Skeletal muscle tissue (tissue), 4 donors: ENCODE data around the gene GOLPH3. TPM values are rescaled to one million over a fixed set of nuclear protein-coding genes. Genes with fewer than 3 reads are reported as not detected.

ENCODE experiments used
- H3K27ac ChIP-seq: one replicate; pipeline ENCODE4 v1.7.0; 2013; ENCODE audit warnings: mild to moderate bottlenecking, low read depth, low read length, inconsistent platforms
- H3K27me3 ChIP-seq, 3 donors: one replicate each; pipeline ENCODE4 v1.7.0; 2013; ENCODE audit warnings: low read length in 3 of 3; ENCODE audit not compliant: control insufficient read depth in 3 of 3, insufficient read depth in 3 of 3
- H3K36me3 ChIP-seq, 3 donors: one replicate each; pipeline ENCODE4 v1.7.0; 2013; ENCODE audit warnings: low read length in 3 of 3; ENCODE audit not compliant: control insufficient read depth in 3 of 3, insufficient read depth in 3 of 3
- H3K4me1 ChIP-seq, 3 donors: one replicate each; pipeline ENCODE4 v1.7.0; 2013; ENCODE audit warnings: low read length in 3 of 3, mild to moderate bottlenecking in 3 of 3; ENCODE audit not compliant: control insufficient read depth in 3 of 3, insufficient read depth in 3 of 3
- H3K4me3 ChIP-seq, 3 donors: one replicate each; pipeline ENCODE4 v1.7.0; 2013; ENCODE audit warnings: low read length in 3 of 3
- H3K9ac ChIP-seq, 3 donors: one replicate each; pipeline ENCODE4 v1.7.0; 2013; ENCODE audit warnings: low read length in 3 of 3, mild to moderate bottlenecking in 3 of 3, moderate library complexity in 2 of 3, low read depth in 1 of 3
- H3K9me3 ChIP-seq, 3 donors: one replicate each; pipeline ENCODE4 v1.7.0; 2013; ENCODE audit warnings: low read length in 3 of 3; ENCODE audit not compliant: control insufficient read depth in 3 of 3
- total RNA-seq: library from RNA; depleted of rRNA; stranded (reverse); fragments of >200 nt; gene quantifications from one replicate; pipeline ENCODE4 v1.2.3, GENCODE V29; 2014
- donor health status: Osteomylitis.

GOLPH3 gene
- total RNA-seq, 1 donor from 2014 or later, result 50.6 TPM

DNA sequence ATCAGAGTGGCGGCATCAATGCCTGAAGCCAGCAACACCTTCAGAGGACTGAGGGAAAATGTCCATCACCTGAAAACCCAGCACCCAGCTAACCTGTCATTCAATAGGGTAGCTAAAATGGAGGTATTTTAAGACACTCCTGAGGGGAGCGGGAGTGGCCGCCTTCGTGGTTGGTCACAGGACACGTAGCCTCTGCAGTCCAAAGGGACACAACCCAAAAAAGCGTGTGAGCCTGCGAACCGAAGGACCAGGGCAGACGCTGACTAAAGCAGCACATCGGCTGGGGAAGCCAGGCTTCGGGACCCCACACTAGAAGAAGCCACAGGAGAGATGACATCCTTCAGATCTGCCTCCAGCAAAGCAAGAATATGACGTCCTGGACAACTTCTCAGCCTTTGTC, 70.6 kb downstream of the GOLPH3 start:
- H3K4me3 ChIP-seq, result no peak overlapping the region
- H3K4me1 ChIP-seq, result peaks cover 0 to 4% (median 0%) of the 10 kb centered on the region in 3 donors
- no peak overlapping the region for H3K9ac ChIP-seq
- H3K27ac ChIP-seq, result no peak overlapping the region
- H3K36me3 ChIP-seq, result peaks cover 33 to 49% (median 47%) of the 10 kb centered on the region in 3 donors
- no peaks in the 10 kb centered on the region for H3K27me3 ChIP-seq
- H3K9me3 ChIP-seq, result no peaks in the 10 kb centered on the region

DNA sequence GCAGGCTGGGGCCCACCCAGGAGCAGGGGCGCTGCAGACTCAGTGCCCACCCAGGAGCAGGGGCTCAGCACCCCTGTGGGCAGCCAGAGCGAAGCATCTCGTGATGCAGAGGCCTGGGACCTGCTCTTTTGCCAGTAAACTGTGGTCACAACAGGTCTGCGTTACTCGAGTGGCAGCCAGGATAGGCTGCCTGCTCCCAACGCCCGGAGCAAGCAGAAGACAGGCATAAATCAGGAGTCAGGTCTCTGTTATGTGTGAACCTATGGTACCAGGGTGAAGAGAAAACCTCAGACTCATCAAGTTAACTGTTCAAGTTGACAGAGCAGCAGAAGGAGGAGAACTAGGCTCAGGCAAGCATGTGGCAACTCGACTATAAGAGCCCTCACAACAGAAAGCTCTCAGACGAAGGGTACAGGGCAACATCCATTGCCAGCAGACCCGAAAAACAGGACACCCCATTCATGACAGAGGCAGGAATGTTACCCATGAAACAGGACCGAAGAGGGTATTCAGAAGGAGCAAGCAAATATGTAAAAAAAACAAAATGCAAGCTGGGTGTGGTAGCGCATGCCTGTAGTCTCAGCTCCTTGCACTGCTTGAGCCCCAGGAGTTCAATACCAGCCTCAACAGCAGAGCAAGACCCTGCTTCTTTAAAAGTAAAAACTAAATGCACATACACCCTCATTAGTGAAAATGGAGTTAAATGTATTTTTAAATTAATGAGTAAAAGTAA, 71.7 kb downstream of the GOLPH3 start:
- H3K9ac ChIP-seq, result no peak overlapping the region
- H3K9me3 ChIP-seq, result no peaks in the 10 kb centered on the region
- H3K4me3 ChIP-seq, result no peak overlapping the region
- H3K4me1 ChIP-seq, result peaks cover 0 to 4% (median 0%) of the 10 kb centered on the region in 3 donors
- no peak overlapping the region for H3K27ac ChIP-seq
- peaks cover 31 to 47% (median 41%) of the 10 kb centered on the region in 3 donors for H3K36me3 ChIP-seq
- no peaks in the 10 kb centered on the region for H3K27me3 ChIP-seq

GRCh38 chr5:32100691-32101302, 73.3 kb downstream of the GOLPH3 start:
- H3K27ac ChIP-seq, result no peak overlapping the region
- no peaks in the 10 kb centered on the region for H3K27me3 ChIP-seq
- H3K9ac ChIP-seq, result no peak overlapping the region
- no peak overlapping the region for H3K4me3 ChIP-seq
- H3K36me3 ChIP-seq, result peaks cover 24 to 38% (median 35%) of the 10 kb centered on the region in 3 donors
- H3K9me3 ChIP-seq, result no peaks in the 10 kb centered on the region
- H3K4me1 ChIP-seq, result peaks cover 0 to 4% (median 0%) of the 10 kb centered on the region in 3 donors

GRCh38 chr5:32100230-32100629, 73.9 kb downstream of the GOLPH3 start:
- Histone ChIP-seq H3K4me1 (peaks cover 3 to 6% (median 3%) of the 10 kb centered on the region in 3 donors), H3K9ac (no peak overlapping the region), H3K27ac (no peak overlapping the region), H3K4me3 (no peak overlapping the region), H3K27me3 (no peaks in the 10 kb centered on the region), H3K36me3 (peaks cover 24 to 38% (median 35%) of the 10 kb centered on the region in 3 donors), H3K9me3 (no peaks in the 10 kb centered on the region)

DNA sequence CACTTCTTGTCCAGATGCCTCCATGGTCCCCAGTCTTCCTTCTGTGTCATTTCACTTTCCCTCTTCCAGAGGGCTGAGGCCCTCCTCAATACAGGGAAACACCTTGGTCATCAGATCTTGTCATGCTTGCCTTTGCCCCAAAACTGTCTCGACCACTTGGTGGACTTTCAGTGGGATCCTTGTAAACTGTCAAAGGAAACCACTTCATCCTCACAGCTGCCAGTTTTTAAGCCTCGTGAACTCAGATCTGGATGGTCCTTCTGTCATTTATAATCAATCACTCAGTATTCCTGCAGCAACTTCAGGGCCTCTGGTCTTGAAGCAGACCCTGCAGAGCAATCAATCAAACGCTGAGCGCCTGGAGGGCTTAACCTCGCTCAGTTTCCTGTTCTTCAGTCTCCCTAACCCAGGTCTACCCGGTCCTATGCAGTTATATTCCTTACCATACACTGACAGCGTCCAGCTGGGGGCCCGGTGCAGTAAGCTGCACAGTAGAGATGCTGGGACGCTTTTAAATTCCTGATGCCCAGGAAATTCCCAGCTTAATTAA, 74.6 kb downstream of the GOLPH3 start:
- H3K27ac ChIP-seq, result no peak overlapping the region
- H3K9me3 ChIP-seq, result no peaks in the 10 kb centered on the region
- no peak overlapping the region for H3K4me3 ChIP-seq
- H3K9ac ChIP-seq, result no peak overlapping the region
- peaks cover 24 to 32% (median 29%) of the 10 kb centered on the region in 3 donors for H3K36me3 ChIP-seq
- H3K27me3 ChIP-seq, result no peaks in the 10 kb centered on the region
- H3K4me1 ChIP-seq, result peaks cover 7 to 10% (median 7%) of the 10 kb centered on the region in 3 donors

DNA sequence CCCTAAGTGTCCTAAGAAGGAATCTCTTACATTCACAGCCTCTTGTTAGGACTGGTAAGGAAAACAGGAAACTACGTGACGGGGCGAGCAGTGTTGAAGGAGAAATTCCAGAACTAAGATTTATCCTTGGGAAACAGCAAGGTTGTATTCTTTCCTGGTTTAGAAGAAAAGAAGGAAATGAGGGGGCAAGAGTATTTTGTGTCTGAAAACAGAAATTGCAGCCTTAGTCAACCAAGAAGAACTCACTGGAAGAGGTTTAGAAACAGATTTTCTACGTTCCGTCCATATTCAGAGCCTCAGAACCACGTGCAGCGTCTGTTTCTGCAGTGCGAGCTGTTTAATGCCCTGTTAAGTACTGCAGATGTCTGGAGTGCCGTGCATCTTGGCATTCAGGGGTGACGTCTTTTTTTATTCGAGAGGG, 75.2 kb downstream of the GOLPH3 start:
- no peaks in the 10 kb centered on the region for H3K9me3 ChIP-seq
- H3K4me3 ChIP-seq, result no peak overlapping the region
- no peak overlapping the region for H3K9ac ChIP-seq
- no peaks in the 10 kb centered on the region for H3K27me3 ChIP-seq
- H3K27ac ChIP-seq, result no peak overlapping the region
- H3K4me1 ChIP-seq, result peaks cover 7 to 10% (median 7%) of the 10 kb centered on the region in 3 donors
- peaks cover 24 to 30% (median 29%) of the 10 kb centered on the region in 3 donors for H3K36me3 ChIP-seq

DNA sequence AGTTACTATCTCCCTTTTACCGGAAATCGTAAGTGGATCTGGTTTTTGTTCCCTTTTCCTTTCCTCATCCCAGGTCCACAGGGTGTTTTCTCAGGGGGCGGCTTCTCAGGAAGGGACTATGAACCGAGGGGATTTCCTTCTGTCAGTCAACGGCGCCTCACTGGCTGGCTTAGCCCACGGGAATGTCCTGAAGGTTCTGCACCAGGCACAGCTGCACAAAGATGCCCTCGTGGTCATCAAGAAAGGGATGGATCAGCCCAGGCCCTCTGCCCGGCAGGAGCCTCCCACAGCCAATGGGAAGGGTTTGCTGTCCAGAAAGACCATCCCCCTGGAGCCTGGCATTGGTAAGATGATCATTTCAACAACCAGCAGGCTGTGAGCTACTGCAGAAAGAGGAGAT, 75.8 kb downstream of the GOLPH3 start:
- Histone ChIP-seq H3K9me3 (no peaks in the 10 kb centered on the region), H3K4me3 (no peak overlapping the region), H3K27me3 (no peaks in the 10 kb centered on the region), H3K36me3 (peaks cover 18 to 24% (median 23%) of the 10 kb centered on the region in 3 donors), H3K27ac (no peak overlapping the region), H3K9ac (no peak overlapping the region), H3K4me1 (peaks cover 7 to 10% (median 7%) of the 10 kb centered on the region in 3 donors)

DNA sequence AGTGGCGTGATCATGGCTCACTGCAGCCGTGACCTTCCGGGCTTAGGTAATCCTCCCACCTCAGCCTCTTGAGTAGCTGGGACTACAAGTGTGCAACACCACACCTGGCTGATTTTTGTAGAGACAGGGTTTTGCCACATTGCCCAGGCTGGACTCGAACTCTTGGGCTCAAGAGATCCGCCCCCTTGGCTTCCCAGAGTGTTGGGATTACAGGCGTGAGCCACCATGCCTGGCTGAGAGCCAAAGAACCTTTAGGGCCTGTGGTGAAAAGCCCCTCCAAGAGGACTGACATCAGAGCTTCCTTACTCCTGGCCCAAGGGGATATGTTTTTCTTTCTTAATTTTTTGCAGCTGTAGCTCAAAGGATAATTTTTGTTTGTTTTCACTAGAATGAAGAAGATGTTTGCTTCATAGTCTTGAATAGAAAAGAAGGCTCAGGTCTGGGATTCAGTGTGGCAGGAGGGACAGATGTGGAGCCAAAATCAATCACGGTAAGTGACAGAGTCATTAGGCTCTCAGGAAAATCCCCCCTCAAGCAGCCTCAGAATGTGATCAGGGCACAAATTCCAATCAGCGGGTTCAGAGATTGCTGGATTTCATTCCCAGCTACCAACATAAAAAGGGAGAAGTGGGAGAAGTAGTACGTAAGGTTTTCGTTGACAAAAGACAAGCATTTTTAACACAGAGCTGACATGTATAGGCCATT, 77.1 kb downstream of the GOLPH3 start:
- no peaks in the 10 kb centered on the region for H3K27me3 ChIP-seq
- peaks cover 7 to 14% (median 10%) of the 10 kb centered on the region in 3 donors for H3K4me1 ChIP-seq
- peaks cover 13 to 18% (median 17%) of the 10 kb centered on the region in 3 donors for H3K36me3 ChIP-seq
- no peak overlapping the region for H3K4me3 ChIP-seq
- no peak overlapping the region for H3K27ac ChIP-seq
- H3K9me3 ChIP-seq, result no peaks in the 10 kb centered on the region
- H3K9ac ChIP-seq, result no peak overlapping the region

- Histone ChIP-seq H3K9me3 (no peaks in the 10 kb centered on the region), H3K27me3 (no peaks in the 10 kb centered on the region), H3K27ac (no peak overlapping the region), H3K36me3 (peaks cover 3 to 7% (median 4%) of the 10 kb centered on the region in 3 donors), H3K4me3 (no peak overlapping the region), H3K4me1 (peaks cover 7 to 14% (median 7%) of the 10 kb centered on the region in 3 donors), H3K9ac (no peak overlapping the region)
Observed at GRCh38 chr5:32095261-32095671, 78.9 kb downstream of the GOLPH3 start.
